ENCODE results near the gene AOC1. TPM values are rescaled to one million over a fixed set of nuclear protein-coding genes. Genes with fewer than 3 reads are reported as not detected.

AOC1 gene
- polyA plus RNA-seq, 1 donor from 2014 or later, result not detected

- no peak overlapping the region for H3K9ac ChIP-seq (ENCODE audit: low read length)
- no peaks in the 10 kb centered on the region for H4K20me1 ChIP-seq (ENCODE audit: insufficient read depth)
- TF ChIP-seq MXI1 (conservative IDR thresholded peaks at IDR 0.05; ENCODE audit: poor library complexity, severe bottlenecking), result no peak
- H3K36me3 ChIP-seq (ENCODE audit: insufficient read depth, low read length), result no peaks in the 10 kb centered on the region
- H3K4me2 ChIP-seq (ENCODE audit: low read length), result no peak overlapping the region
- H3K79me2 ChIP-seq (replicated peaks; ENCODE audit: insufficient read depth, low read length), result no peaks in the 10 kb centered on the region
- H3K9me2 ChIP-seq (ENCODE audit: insufficient read depth, low read length), result no peaks in the 10 kb centered on the region
- H3K27ac ChIP-seq (ENCODE audit: low read length), result no peak overlapping the region
- no peaks in the 10 kb centered on the region for H3K9me3 ChIP-seq (ENCODE audit: low read length)
- no peaks in the 10 kb centered on the region for H3F3A ChIP-seq (ENCODE audit: insufficient read depth, low read length, poor library complexity, severe bottlenecking)
- no peak overlapping the region for H3K4me3 ChIP-seq (ENCODE audit: low read length)
- H3K27me3 ChIP-seq (ENCODE audit: insufficient read depth, low read depth, low read length), result no peaks in the 10 kb centered on the region
- H2AFZ ChIP-seq (ENCODE audit: low read depth, low read length), result no peak overlapping the region
Observed at GRCh38 chr7:150830937-150831336, 21.4 kb upstream of the AOC1 start.

- Histone ChIP-seq H3K79me2 (replicated peaks; ENCODE audit: insufficient read depth, low read length) (no peaks in the 10 kb centered on the region), H3K4me2 (ENCODE audit: low read length) (no peak overlapping the region), H3K9me3 (ENCODE audit: low read length) (no peaks in the 10 kb centered on the region), H3K27ac (ENCODE audit: low read length) (no peak overlapping the region), H3K36me3 (ENCODE audit: insufficient read depth, low read length) (no peaks in the 10 kb centered on the region), H3K9me2 (ENCODE audit: insufficient read depth, low read length) (no peaks in the 10 kb centered on the region), H3F3A (ENCODE audit: insufficient read depth, low read length, poor library complexity, severe bottlenecking) (no peaks in the 10 kb centered on the region), H4K20me1 (ENCODE audit: insufficient read depth) (no peaks in the 10 kb centered on the region), H3K4me3 (ENCODE audit: low read length) (no peak overlapping the region), H3K27me3 (ENCODE audit: insufficient read depth, low read depth, low read length) (no peaks in the 10 kb centered on the region), H3K9ac (ENCODE audit: low read length) (no peak overlapping the region), H2AFZ (ENCODE audit: low read depth, low read length) (no peak overlapping the region)
- no peak for TF ChIP-seq EP300 (conservative IDR thresholded peaks at IDR 0.05; ENCODE audit: poor library complexity, severe bottlenecking)
Observed at GRCh38 chr7:150831851-150832250, 20.5 kb upstream of the AOC1 start.

GRCh38 chr7:150835019-150835418 lies 17.3 kb upstream of the AOC1 start:
- no peaks in the 10 kb centered on the region for H3K36me3 ChIP-seq (ENCODE audit: insufficient read depth, low read length)
- H3K9me2 ChIP-seq (ENCODE audit: insufficient read depth, low read length), result no peaks in the 10 kb centered on the region
- H4K20me1 ChIP-seq (ENCODE audit: insufficient read depth), result no peaks in the 10 kb centered on the region
- H3K27ac ChIP-seq (ENCODE audit: low read length), result no peak overlapping the region
- no peaks in the 10 kb centered on the region for H3K79me2 ChIP-seq (replicated peaks; ENCODE audit: insufficient read depth, low read length)
- H3K4me2 ChIP-seq (ENCODE audit: low read length), result no peak overlapping the region
- no peak for TF ChIP-seq EP300 (conservative IDR thresholded peaks at IDR 0.05; ENCODE audit: poor library complexity, severe bottlenecking)
- TF ChIP-seq RAD21 (conservative IDR thresholded peaks at IDR 0.05), result no peak
- no peak for TF ChIP-seq MXI1 (conservative IDR thresholded peaks at IDR 0.05; ENCODE audit: poor library complexity, severe bottlenecking)
- TF ChIP-seq REST (IDR thresholded peaks at IDR 0.05; ENCODE audit: borderline replicate concordance), result no peak
- TF ChIP-seq SMC3 (conservative IDR thresholded peaks at IDR 0.05; ENCODE audit: poor library complexity), result no peak
- H2AFZ ChIP-seq (ENCODE audit: low read depth, low read length), result no peak overlapping the region
- H3K4me3 ChIP-seq (ENCODE audit: low read length), result no peak overlapping the region
- H3K9me3 ChIP-seq (ENCODE audit: low read length), result no peaks in the 10 kb centered on the region
- no peaks in the 10 kb centered on the region for H3F3A ChIP-seq (ENCODE audit: insufficient read depth, low read length, poor library complexity, severe bottlenecking)
- no peak overlapping the region for H3K9ac ChIP-seq (ENCODE audit: low read length)
- H3K27me3 ChIP-seq (ENCODE audit: insufficient read depth, low read depth, low read length), result no peaks in the 10 kb centered on the region

GRCh38 chr7:150835702-150836280 lies 16.5 kb upstream of the AOC1 start:
- H2AFZ ChIP-seq (ENCODE audit: low read depth, low read length), result no peak overlapping the region
- H3K9me2 ChIP-seq (ENCODE audit: insufficient read depth, low read length), result no peaks in the 10 kb centered on the region
- no peak overlapping the region for H3K27ac ChIP-seq (ENCODE audit: low read length)
- H3K27me3 ChIP-seq (ENCODE audit: insufficient read depth, low read depth, low read length), result no peaks in the 10 kb centered on the region
- H4K20me1 ChIP-seq (ENCODE audit: insufficient read depth), result no peaks in the 10 kb centered on the region
- no peaks in the 10 kb centered on the region for H3K9me3 ChIP-seq (ENCODE audit: low read length)
- no peaks in the 10 kb centered on the region for H3K79me2 ChIP-seq (replicated peaks; ENCODE audit: insufficient read depth, low read length)
- no peak overlapping the region for H3K4me2 ChIP-seq (ENCODE audit: low read length)
- no peaks in the 10 kb centered on the region for H3K36me3 ChIP-seq (ENCODE audit: insufficient read depth, low read length)
- H3K4me3 ChIP-seq (ENCODE audit: low read length), result no peak overlapping the region
- no peak overlapping the region for H3K9ac ChIP-seq (ENCODE audit: low read length)
- no peaks in the 10 kb centered on the region for H3F3A ChIP-seq (ENCODE audit: insufficient read depth, low read length, poor library complexity, severe bottlenecking)
- TF ChIP-seq POLR2AphosphoS5 (IDR thresholded peaks at IDR 0.05) (no peak), EP300 (conservative IDR thresholded peaks at IDR 0.05; ENCODE audit: poor library complexity, severe bottlenecking) (no peak), REST (IDR thresholded peaks at IDR 0.05; ENCODE audit: borderline replicate concordance) (no peak), EZH2 (IDR thresholded peaks at IDR 0.05; ENCODE audit: borderline replicate concordance, insufficient read depth, low read length, poor library complexity, severe bottlenecking) (no peak), TAF1 (IDR thresholded peaks at IDR 0.05; ENCODE audit: low read depth) (no peak), SMC3 (conservative IDR thresholded peaks at IDR 0.05; ENCODE audit: poor library complexity) (no peak), MXI1 (conservative IDR thresholded peaks at IDR 0.05; ENCODE audit: poor library complexity, severe bottlenecking) (no peak)
